NCI-H2107 (cell line): ENCODE results near the gene CREB3L1.
A peak's percentile ranks its signal among the peaks of the same experiment; 100 is the strongest.

Source experiments
- DNase-seq: peaks from one replicate; lab custom pipeline; 2025; lab: John Stamatoyannopoulos, UW

CREB3L1 gene

GRCh38 chr11:46366260-46366659, 88.8 kb downstream of the CREB3L1 start:
- no peak for DNase-seq

- DNase-seq = no peak
These were observed 89.2 kb downstream of the CREB3L1 start for GRCh38 chr11:46366661-46367161.

DNA sequence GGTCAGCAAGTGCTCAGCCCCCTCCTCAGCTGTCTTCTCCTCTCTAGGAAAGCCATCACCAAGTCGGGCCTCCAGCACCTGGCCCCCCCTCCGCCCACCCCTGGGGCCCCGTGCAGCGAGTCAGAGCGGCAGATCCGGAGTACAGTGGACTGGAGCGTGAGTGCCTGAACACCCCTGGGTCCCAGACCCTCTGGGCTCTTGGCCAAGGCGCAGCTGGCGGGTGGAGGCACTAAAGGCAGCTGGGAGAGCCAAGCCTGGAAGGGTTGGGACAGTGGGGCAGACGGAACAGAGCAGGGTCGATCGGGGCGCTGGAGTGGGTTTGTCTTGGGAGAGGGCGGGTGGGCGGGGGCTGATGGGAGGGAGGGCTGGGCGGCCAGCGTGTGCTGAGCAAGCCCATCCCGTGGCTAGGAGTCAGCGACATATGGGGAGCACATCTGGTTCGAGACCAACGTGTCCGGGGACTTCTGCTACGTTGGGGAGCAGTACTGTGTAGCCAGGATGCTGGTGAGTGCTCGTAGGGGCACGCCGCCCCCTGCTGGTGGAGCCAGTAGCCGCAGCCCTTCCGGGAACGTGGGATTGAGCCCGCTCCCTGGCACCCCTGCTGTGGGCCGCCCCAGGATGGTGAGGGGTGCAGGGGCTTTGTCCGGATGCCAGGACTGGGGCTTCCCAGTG, 89.9 kb downstream of the CREB3L1 start:
- DNase-seq = no peak

GRCh38 chr11:46367916-46368267, 90.4 kb downstream of the CREB3L1 start:
- DNase-seq = no peak

- DNase-seq = peak; percentile 39
These were observed 92.1 kb downstream of the CREB3L1 start for GRCh38 chr11:46369458-46370152.

DNA sequence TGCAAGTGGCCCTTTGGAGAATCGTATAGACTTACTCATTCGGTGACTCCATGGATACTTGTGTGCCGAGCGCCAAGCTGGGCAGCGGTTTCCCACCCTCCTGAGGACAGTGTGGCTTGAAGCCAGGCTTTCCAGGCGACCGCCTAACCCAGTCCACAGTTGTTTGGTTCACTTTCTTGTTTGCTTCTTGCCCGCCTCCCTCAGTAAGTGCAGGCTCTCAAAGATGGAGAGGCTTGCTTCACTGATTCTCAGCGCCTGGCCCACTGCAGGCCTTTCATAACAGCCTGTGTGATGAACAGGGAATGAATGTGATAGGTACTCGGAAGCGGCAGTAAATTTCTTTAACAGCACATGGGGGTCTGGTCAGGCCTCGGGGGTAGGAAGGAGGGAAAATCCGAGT, 92.8 kb downstream of the CREB3L1 start:
- DNase-seq = no peak
